ENCODE results near the gene CD46.

The CD46 gene

GRCh38 chr1:207831517-207832327 lies 79.9 kb downstream of the CD46 start:
- no peak for FAIRE-seq

DNA sequence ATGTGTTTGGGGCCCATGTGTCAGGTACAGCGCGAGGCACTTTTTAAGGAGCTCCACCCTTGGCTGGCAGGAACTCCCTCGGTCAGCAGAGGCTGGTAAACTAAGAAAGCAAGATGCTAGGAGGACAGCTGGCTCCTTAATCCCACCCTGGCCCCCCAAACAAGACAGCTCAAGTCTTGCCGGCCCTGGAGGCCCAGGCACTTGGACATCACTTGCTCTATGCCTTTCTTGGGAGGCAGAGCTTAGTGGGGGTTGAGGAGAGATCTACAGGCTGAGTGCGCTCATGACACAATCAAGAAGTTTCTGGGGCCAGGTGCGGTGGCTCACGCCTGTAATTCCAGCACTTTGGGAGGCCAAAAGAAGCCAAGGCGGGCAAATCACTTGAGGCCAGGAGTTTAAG lies 80.9 kb downstream of the CD46 start:
- FAIRE-seq = no peak

DNA sequence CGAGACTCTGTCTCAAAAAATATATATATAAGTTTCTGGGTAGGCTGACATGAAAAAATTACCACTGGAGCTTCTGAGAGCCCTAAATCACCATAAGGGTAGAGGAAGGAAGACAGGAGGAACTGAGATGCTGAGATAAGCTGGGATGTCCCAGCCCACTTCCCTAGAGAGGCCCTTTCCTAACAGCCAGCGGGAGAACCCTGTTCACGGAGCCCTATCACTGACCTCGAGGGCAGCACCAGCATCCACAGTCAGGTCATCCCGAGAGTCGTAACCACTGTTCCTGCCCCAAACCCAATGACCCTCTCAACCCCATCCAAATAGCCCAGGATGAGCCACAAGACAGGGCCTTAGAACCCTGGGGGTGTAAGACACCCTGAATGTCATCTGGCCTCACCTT lies 81.5 kb downstream of the CD46 start:
- FAIRE-seq = no peak

GRCh38 chr1:207833956-207834660 lies 82.3 kb downstream of the CD46 start:
- FAIRE-seq = no peak

- FAIRE-seq = no peak
These were observed 84.1 kb downstream of the CD46 start for GRCh38 chr1:207835958-207836357.

DNA sequence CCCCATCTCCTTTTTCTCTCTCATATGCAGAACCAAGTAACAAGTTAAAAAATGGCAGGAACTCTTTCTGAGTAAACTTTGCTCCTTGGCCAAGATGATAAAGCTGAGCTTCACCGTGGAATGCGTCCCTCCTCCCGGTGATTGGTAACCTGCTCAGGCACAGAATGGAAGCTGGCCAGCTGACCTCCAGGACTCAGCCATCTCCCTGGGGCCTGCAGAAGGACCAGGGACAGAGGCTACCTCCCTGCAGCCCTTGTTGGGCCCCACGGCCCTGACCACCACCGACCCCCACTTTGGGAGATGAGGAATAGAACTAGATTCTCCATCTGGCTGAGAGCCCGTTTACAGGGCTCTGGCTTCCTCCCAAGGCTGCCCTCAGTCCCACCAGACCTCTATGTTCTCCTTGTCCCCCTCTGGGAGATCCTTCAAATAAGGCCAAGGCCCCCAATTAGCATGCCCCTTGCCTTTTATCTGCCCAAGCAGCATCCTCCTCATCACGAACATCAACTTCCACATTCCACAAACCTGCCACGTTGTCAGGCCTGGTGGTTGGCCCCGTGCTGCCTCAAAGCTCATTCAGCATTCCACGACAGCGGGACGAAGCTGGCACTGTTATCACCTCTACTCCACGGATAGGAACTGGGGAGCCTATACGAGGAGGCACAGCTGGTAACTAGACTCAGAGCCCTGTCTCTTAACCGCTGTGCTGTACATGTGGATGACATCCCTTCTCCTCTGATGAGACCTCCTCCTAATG lies 84.9 kb downstream of the CD46 start:
- FAIRE-seq = no peak

DNA sequence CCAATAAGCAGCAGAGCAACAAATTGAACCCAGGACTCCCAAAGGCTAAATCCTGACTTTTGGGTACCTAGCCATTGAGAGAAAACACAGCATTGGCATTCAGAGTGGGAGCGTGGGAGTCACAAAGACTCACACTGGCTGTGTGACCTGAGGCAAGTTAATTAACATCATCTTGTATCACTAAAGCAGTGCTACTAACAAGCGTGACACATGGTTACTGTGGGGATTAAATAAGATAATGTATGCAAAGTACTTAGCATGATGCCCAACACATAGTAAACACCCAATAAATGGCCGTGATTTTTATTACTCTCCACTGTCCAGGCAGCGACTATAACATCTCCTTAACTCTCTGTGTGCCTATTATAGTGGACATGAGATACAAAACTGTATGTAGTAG lies 85.8 kb downstream of the CD46 start:
- no peak for FAIRE-seq

DNA sequence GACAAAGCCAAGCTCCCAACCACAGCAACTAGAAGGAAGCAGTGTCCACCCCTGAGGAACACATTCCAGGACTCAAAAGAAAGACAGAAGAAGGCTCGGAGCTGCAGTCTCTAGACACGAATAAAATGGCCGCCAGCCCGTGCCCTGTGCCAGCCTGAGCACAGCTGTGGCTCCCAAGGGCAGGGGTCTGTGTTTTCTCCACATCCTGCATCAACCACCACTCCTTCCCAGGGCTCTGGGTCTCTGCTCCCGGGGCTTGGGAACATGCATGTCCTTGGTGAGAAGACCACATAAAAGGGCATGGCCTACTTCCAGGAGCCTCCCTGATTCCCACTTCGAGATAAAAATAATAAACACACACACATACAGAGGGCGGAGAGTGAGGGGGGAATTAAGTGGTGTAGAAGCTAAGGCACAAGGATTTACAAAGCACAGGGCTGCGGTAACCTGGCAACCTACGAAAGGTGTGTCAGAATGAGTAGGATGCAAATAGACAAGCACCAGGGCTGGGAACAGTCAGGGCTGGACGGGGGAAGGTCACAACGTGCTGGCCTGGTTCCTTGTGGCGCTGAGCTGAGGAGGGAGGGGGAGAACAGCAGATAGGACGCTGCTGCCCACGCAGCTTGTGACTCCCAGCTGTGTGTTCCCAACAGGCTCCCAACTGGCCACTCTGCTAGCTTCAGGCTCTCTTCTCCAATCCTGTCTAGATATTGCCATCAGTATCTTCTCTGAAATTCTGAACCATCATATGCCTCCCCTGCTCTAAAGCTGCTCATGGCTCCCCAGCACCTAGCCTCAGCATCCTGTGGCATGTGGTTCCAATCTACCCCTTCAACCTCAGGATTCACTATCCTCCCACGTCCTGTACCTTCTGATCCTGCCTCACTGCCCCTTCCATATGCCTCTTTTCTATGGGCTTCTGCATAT lies 86.6 kb downstream of the CD46 start:
- no peak for FAIRE-seq

- FAIRE-seq = no peak
These were observed 87.2 kb downstream of the CD46 start for GRCh38 chr1:207839083-207839413.

GRCh38 chr1:207840380-207840779 lies 88.5 kb downstream of the CD46 start:
- FAIRE-seq = no peak

GRCh38 chr1:207841293-207841692 lies 89.4 kb downstream of the CD46 start:
- no peak for FAIRE-seq

GRCh38 chr1:207841901-207842300 lies 90.0 kb downstream of the CD46 start:
- no peak for FAIRE-seq

DNA sequence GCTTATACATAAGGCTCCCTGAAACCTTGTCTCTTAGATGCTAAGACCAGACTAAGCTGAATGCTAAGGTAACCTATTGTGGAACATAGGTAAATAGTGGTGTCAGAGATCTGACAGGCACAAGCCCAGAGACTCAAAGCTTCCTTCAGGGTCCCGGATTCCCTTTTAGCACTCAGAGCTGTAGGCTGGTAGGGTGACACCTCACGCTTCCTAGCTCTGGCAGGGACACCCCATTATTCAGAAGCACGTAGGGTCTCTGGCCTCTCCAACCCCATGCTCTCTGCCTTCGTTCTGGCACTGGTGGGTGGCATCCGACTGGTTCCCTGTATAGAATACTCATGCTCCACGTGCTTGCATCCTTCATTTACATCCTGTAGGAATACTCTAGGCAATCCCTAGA lies 90.7 kb downstream of the CD46 start:
- FAIRE-seq = no peak

DNA sequence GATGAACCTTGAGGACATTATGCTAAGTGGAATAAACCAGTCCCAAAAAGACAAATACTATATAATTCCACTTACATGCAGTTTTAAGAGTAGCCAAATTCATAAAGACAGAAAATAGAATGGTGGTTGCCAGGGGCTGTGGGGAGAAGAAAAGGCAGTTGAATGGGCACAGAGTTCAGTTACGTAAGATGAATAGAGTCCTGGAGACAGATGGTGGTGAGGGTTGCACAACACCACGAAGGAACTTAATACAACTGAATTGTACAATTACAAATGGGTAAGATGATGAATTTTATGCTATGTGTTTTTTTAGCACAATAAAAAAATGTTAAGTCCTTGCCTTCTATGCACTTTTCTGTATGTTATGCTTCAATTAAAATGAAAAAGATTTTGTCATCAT lies 92.5 kb downstream of the CD46 start:
- no peak for FAIRE-seq

All from TTC549 (cell line).